Retina (tissue), 1 donor: ENCODE measurements around the gene ADISSP.

ENCODE experiments used
- DNase-seq: peaks from one replicate; pipeline ENCODE4 v3.0.0-alpha.2; 2016

Gene ADISSP

DNA sequence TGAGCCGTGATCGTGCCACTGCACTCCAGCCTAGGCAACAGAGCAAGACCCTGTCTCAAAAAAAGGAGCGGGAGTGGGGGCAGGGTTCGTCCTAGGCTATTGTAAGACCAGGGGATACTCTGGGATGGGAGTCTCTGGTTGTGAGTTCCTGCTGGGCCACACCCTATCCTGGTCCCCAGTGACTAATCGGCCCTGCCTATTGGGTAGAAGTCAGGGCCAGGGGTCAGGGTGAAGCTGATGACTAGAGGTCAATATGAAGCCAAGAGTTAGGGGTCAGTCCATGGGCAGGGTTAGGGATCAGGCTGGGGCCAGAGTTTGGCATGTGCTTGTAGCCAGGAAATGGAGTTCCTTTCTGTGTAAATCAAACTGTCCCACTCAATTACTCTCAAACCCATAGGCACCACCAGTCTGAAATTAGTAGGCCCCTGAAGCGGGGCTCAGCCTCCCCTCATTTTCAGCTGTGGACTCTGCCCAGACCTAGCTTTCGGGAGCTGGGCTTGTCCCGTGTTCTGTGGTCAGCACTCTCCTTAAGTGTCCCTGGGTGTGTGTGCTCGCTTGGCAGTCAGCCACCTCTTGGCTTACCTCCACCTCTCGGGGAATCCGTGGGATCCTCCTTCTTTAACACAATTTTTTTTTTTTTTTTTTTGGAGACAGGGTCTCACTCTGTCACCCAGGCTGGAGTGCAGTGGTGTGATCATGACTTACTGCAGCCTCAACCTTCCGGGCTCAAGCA, 33.3 kb downstream of the ADISSP start:
- no peak for DNase-seq

DNA sequence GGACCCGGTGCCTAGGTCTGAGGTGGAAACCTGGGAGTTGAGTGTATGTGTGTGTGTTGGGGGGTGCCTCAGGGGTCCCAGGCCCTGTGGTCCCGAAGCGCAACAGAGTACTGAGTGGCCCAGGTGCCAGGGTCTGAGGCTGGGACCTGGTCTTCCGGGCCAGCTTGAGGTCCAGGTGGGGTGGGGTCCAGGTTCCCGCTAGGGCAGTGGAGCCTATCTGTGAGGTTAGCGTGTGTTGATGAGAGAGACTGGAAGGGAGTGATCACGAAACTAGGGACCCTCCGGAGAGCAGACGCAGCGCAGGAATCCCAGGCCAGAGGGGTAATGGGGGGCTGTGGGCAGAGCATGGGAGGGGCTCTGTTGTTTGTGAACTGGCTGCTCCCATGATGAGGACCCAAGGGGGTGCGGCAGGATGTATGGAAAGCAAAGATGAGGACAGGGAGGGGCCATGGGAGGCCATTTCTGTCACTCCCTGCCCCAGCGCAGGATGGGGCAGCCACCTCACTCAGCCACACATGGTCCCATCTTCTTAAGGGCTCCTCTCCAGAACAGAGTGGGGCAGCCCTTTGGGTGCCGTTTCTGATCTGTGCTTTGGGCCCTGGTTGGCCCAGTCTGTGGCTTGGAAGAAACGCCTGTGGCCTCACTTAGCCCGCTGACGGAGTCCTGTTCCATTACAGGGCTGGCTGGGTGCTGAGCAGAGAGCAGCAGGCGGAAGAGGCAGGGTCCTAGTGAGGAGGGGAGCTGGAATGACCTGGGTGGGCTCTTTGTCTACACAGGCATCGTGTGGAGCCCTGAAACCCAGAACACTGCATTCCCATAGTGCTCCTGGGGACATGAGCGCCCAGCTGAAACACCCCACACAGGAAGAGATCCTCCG, 34.2 kb downstream of the ADISSP start:
- DNase-seq: no peak

DNA sequence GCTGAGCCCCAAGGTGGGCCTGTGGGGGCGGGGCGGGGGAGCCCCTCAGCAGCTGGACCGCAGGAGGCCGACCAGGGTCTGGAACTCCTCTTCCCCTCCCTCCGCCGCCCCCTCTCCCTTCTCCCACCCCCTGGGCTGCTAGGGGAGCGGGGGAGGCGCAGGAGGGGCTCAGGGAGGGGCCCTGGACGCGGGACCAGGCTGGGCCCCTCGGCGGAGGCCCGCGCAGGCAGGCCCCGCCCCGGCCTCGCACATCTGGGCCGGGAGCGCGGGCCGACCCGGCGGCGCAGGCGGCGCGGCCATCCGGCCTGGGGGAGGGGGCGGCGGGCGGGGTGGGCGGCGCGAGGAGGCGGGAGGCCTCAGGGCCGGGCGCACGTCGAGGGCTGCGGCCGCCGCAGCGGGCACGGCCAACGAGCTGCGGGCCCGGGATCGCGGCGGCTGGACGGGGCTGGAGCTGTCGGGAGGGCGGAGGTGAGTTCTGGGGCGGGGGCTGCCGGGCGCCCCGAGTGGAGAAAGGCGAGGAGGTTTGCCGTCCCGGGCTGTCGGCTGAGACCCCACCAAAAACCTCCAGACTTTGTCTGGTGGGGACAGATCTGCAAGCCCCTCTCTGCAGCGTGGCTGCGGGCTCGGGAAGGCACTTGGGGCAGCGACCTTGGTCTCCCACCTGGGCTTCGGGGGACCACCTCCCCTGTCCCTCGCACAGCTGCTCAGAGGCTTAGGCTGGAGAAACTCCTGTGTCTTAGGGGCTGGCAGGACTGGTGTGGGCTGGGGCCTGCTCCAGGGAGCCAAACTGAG, 35.0 kb downstream of the ADISSP start, which contains the start of gene HSPA12B:
HSPA12B (plus strand) TSS at position 359 of the 792 bp plus-strand sequence. CDS start 5,990 bp downstream, outside the sequence.
- no peak for DNase-seq

GRCh38 chr20:3731944-3732326, 35.6 kb downstream of the ADISSP start:
- no peak for DNase-seq

GRCh38 chr20:3730803-3731672, 36.5 kb downstream of the ADISSP start:
- DNase-seq: peak; percentile 76

DNA sequence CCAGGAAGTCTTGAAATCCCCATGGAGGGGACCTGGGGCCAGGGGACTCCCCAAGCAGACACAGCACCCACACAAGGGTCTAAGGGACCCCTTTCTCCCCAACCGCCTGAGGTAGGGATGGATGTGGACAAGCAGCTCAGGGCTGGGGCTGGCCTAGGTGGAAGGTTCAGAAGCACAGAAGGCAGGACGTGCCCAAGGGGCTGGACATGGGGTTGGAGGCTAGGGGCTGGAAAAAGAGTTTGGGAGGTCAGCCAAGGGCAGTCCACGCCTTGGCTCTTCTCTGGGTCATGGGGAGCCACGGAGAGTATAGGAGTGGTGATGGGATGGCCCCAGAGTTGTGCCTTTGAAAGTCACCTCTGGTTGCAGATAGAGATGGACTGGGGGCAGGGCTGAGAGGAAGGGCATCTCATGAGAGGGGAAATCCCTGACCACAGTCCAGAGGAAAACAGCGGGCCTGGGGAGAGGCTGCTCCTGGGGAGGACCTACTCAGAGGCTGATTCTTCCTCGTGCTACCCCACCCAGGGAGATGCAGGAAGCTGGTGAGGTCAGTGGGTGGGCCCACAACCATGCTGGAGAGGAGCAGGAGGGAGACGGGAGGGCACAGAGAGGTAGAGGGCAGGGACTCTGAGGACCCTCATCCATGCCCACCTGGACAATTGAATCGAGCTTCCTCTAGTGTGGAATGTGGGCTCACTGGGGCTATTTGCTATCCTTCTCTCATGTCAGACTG, 37.6 kb downstream of the ADISSP start:
- no peak for DNase-seq

GRCh38 chr20:3729378-3729777, 38.2 kb downstream of the ADISSP start:
- DNase-seq: no peak

DNA sequence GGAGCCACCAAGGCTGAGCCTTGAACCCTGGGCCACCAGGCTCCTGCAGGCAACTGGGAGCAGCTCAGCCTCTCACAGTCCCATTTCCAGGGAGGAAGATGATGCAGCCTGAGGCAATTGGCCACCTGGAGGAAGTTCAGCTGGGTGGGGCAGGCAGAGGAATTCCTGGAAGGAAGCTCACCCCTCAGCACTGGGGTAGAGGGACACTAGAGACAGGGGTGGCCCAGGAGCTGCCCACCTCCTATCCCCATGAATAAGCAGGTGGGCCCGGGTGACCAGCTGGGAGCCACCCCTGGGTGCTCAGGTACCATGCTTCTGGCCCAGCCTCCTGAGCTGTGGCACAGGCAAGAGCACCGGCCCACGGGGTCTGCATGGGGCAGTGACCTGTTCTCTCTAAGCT, 38.7 kb downstream of the ADISSP start:
- DNase-seq: no peak

- DNase-seq: no peak
Measured at GRCh38 chr20:3728354-3728753, 39.2 kb downstream of the ADISSP start.

DNA sequence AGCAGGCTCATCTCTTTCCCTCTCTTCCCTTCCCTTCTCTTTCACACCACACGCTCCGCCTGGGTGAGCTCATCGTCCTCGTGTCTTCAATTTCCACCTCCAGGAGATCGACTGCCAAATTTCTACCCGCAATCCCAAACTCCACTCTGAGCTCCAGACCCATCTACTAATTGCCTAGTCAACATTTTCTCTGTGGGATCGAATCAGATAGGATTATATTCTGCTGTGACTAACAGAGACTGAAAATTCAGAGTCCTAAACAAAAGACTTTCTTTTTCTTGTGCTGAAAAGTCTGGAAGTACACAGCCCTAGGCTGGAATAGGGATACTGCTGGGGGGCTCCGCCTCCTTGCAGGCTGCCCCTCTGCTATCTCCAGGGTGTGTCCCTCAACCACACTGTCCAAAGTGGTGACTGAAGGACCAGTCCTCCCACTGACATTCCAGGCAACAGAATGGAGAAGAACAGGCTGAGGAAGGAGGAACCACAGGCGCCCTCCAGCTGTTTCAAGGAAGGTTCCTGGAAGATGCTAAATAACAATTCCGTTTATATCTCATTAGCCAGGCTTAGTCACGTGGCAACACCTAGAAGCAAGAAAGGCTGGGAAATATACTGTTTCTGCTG, 40.0 kb downstream of the ADISSP start:
- DNase-seq: no peak

DNA sequence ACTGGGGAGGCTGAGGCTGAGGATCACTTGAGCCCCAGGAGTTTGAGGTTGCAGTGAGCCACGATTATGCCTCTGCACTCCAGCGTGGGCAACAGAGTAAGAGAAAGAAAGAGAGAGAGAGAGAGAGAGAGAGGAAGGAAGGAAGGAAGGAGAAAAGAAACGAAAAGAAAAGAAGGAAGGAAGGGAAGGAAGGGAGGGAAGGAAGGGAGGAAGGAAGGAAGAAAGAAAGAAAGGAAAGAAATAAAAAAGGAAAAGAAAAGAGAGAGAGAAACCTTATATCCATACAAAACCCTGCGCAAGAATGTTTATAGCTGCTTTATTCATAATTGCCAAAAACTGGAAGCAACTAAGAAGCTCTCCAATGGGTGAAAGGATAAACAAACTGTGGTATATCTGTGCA, 43.2 kb downstream of the ADISSP start:
- no peak for DNase-seq

DNA sequence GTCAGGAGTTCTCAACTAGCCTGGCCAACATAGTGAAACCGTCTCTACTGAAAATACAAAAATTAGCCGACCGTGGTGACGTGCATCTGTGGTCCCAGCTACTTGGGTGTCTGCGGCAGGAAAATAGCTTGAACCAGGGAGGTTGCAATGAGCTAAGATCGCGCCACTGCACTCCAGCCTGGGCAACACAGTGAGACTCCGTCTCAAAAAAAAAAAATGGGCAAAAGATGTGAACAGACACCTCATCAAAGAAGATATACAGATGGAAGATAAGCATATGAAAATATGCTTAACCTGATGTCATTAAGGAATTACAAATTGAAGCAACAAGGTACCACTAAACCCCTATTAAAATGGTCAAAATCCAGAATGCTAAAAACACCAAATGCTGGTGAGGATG, 44.3 kb downstream of the ADISSP start:
- no peak for DNase-seq

DNA sequence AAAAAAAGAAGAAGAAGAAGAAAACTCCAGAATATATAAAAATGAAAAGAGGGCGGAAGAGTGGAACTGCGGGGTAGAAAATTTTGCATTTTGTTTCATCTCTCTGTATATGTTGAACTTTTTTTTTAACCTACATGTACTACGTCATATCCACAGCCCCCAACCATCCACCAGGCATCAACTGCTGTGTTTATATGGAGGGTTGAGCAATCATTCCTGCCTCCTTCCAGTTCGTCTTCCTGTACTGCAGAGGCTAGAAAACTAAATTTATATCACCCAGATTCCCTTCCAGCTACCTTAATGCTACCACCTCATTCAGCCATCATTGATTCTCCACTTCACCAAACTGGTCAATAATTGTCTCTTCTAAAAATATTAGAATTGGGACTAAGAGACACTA, 45.6 kb downstream of the ADISSP start:
- no peak for DNase-seq

DNA sequence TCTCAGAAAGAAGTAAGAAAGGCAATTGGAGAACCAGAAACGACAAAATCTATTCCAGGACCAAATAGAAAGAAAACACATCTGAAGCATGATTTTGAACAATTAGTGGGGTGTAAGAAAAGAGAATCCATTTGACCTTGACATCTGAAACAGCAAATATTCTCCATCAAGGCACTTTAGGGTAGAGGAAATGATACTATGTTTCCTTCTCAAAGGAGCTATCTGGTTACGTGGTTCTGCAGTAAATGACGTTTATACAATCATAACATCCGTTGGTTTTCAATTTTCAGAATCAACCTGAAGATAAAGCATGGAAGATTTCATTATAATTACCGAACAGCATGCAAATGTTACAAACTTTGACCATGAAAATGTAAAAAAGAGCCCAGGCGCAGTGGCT, 46.9 kb downstream of the ADISSP start:
- no peak for DNase-seq

DNA sequence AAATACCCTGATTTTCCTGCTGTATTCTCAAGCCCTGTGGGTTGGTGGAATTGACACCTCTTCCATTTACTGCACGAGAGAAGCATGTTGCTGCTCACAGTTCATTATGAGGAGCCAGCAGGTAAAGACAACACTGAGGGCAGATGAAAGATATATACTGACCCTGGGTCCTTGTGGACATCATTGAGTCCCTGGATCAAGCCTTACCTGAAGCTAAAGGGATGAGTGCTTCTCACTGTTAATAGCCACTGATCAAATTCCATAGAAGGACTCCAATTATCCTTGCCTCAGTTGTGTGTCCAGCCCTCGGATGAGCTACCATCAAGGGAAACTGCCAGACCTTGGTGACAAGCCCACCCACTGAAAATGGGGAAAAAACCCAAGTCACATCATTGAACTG, 47.5 kb downstream of the ADISSP start:
- no peak for DNase-seq

- DNase-seq: no peak
Measured at GRCh38 chr20:3719046-3719445, 48.5 kb downstream of the ADISSP start.

DNA sequence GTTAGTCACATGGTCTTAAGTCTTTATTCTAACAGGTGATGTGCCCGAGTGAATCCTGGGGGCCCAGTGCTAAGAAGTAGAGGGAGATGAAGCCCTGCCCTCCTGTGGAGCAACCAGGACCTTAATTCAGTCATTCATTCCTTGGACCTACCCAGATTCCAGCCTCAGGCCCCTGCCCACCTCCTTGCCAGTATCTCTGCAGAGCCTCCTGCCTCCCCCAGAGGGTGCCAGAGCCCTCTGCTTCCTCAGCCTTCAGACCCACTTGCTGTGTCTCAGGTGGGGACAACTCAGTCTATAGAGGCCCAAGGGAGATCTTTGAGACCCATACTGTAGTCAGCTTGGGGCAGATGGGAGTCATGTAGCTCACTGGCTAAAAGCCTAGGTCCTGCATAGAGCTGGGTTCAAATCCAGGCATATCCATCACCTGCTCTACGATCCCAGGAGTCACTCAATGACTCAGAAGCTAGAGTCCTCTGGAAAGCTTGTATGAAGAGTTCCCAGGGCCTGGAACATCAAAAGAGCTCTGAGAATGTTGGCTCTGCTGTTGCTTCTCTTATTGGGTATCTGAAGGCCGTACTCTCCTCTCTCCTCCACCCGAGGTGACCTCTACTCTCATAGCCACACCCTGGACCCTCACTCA, 51.2 kb downstream of the ADISSP start:
- peak; percentile 67 for DNase-seq

- DNase-seq: no peak
Measured at GRCh38 chr20:3714092-3714491, 53.5 kb downstream of the ADISSP start.

DNA sequence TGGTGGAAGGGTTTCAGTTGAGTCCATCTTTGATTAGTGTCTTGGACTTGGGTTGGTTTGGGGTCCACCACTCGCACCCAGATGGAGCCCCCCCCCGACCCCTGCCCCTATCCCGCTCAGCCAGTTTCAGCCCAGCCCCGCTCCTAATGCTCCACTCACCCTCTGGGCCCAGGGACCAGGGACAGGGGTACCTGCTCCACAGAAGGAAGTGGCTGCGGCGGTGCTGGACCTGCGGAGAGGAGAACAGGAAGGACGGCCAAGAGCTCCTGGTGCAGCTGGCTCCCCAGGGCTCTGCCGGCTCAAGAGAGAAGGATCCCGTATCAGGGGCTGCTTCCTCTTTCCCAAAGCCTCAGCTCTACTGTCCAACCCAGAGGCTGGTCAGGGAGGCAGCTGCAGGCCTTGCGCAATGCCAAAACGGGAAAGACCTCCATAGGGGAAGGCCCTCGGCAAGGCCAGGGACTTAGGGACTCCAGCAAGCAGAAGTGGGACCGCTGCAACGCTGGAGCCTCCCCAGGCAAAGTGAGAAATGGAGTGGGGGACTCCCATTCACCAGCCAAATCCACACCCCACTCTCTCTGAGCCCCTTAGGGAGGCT, 55.2 kb downstream of the ADISSP start, which contains the start of gene SIGLEC1:
SIGLEC1 (minus strand) TSS at position 322 of the 595 bp plus-strand sequence. CDS start 5,472 bp downstream, outside the sequence.
- DNase-seq: no peak

- DNase-seq: no peak
Measured at GRCh38 chr20:3711484-3711941, 56.0 kb downstream of the ADISSP start.
